Fibroblast of the aortic adventitia (primary cell): ENCODE measurements around the gene ANKRD29. TPM values are rescaled to one million over a fixed set of nuclear protein-coding genes. Genes with fewer than 3 reads are reported as not detected.

ENCODE experiments used
- DNase-seq: peaks from one replicate; pipeline ENCODE4 v3.0.0-alpha.2; 2010; ENCODE audit warnings: low read depth
- H3K4me3 ChIP-seq: 2 replicates; pipeline ENCODE4 v1.5.1; 2011; ENCODE audit warnings: low read depth, mild to moderate bottlenecking, control low read depth, low read length, moderate library complexity
- total RNA-seq: library from RNA; depleted of rRNA; stranded (reverse); fragments of >200 nt; gene quantifications from 2 replicates; pipeline ENCODE4 v1.2.3, GENCODE V29; 2012; ENCODE audit warnings: low replicate concordance
- TF ChIP-seq, protein P1 (sequence below): IDR thresholded peaks from 2 replicates; pipeline ENCODE4 v1.5.1; 2011; ENCODE audit warnings: mild to moderate bottlenecking, low read length, control low read depth, inconsistent platforms; ENCODE audit not compliant: insufficient read depth

The ANKRD29 gene
- total RNA-seq, 1 donor, result 17.4 TPM

DNA sequence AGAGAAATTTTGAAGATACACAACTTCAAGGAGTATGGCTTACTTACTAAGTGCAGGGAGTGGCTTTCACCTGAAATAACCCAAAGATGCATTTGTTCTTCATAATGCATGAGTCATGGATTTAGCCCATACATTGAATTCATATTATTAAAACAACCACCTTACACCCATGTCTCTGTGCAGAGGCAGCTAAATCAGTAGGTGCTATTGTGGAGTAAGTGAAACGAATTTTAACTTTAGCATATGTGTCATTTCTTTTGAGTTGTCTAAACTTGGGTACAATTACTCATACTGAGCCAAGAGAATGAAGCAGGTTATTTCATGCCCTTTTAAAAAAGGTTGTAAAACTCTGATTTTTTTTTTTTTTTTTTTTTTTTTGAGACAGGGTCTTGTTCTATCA is 11.0 kb upstream of the ANKRD29 start:
- TF ChIP-seq, protein P1, sequence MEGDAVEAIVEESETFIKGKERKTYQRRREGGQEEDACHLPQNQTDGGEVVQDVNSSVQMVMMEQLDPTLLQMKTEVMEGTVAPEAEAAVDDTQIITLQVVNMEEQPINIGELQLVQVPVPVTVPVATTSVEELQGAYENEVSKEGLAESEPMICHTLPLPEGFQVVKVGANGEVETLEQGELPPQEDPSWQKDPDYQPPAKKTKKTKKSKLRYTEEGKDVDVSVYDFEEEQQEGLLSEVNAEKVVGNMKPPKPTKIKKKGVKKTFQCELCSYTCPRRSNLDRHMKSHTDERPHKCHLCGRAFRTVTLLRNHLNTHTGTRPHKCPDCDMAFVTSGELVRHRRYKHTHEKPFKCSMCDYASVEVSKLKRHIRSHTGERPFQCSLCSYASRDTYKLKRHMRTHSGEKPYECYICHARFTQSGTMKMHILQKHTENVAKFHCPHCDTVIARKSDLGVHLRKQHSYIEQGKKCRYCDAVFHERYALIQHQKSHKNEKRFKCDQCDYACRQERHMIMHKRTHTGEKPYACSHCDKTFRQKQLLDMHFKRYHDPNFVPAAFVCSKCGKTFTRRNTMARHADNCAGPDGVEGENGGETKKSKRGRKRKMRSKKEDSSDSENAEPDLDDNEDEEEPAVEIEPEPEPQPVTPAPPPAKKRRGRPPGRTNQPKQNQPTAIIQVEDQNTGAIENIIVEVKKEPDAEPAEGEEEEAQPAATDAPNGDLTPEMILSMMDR, result no peak
- H3K4me3 ChIP-seq, result no peak overlapping the region
- DNase-seq, result no peak

DNA sequence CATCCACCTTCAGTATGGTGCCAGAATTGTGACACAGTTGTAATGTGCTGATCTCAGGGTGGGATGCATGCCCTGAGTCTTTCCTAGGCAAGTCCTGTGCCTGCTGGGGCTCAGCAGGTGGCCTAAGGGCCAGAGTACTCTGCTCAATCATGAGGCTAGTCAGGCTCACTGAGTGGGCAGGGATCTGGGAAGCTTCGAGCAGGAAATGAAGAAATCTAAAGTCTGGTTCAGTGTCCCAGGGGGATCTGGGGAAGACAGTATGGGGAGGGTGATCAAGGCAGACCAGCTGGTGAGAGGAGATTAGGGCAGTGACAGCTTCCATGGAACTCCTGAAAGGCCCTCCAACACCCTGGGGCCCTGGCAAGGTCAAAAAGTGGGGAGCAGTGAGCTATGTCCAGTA is 8.9 kb upstream of the ANKRD29 start:
- TF ChIP-seq, protein P1, result no peak
- no peak for DNase-seq
- H3K4me3 ChIP-seq, result no peak overlapping the region

DNA sequence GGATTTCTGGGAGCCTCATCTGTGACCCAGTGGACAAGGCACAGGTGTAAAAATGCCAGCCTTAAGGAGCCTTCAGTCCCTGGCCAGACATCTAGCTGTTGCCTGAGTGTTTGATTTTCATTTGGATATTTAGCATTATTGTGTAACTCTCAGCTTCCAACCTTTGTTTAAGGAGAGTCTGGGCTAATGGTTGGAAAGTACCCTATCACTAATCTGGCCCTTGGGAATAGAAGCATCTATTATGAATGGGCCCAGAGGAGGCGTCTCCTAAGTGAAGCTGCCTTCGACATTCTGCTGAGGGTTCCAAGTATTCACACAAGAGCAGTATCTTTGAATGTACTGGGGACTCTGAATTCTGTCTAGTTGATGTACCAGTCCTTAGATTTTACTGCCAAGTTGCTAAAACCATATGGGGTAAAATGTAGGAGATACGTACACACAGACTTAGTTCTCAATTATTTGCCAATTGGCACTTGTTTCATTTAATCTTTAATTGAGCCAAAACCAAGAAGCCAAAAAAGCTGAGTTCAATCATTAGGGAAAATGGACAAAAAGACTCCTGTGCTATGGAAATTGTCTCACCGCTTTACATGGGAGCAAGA is 7.2 kb upstream of the ANKRD29 start:
- H3K4me3 ChIP-seq, result no peak overlapping the region
- TF ChIP-seq, protein P1, result no peak
- peak; percentile 72 for DNase-seq

DNA sequence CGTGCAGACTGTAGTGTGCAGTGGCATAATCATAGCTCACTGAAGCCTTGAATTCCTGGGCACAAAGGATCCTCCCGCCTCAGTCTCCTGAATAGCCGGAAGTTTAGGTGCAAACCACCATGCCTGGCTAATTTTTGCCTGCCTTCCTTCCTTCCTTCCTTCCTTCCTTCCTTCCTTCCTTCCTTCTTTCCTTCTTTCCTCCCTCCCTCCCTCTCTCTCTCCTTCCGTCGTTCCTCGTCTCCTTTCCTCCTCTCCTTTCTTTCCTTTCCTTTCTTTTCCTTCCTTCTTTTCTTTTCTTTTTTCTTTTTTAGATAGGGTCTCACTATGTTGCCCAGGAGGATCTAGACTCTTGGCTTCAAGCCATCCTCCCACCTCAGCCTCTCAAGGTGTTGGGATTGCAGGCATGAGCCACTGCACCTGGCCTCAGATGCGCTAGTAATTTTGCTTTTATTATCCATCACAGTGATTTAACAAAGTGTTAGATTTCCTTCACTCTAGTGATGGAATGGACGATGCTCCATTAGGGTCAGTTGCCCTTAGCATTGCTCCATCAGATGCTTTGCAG is 6.6 kb upstream of the ANKRD29 start:
- TF ChIP-seq, protein P1, result no peak
- no peak overlapping the region for H3K4me3 ChIP-seq
- no peak for DNase-seq

DNA sequence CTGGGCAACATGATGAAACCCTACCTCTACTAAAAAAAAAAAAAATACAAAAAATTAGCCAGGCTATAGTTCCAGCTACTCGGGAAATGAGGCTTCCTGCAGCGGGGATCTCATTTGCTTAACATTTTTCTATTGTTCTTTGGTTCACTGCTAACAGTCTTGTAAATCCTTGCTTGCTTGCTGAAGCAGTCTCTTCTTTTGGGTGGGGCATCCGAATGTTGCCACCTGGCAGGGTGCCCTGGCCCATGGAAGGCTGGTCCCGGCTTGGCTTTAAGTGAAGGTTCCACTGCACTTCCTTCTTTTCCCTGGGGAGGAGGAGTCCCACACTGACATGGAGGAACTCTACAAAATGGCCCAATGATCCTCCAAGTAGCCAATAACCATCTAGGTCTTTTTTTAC is 6.0 kb upstream of the ANKRD29 start:
- TF ChIP-seq, protein P1, result no peak
- no peak for DNase-seq
- H3K4me3 ChIP-seq, result no peak overlapping the region

DNA sequence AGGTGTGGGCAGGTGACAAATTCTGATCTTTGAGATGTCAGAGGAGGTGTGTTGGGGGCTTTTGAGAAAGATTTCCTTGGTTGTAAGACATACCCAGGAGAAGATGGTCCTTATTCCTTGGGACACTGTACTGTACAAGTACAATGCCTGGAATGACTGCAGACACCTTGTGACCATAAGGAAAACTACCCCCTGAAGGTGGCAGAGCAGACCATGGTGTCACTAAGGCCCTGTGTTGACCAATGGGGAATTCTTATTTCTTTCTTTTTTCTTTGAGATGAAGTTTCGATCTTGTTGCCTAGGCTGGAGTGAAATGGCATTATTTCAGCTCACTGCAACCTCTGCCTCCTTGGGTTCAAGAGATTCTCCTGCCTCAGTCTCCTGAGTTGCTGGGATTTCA is 4.4 kb upstream of the ANKRD29 start:
- DNase-seq, result no peak
- no peak overlapping the region for H3K4me3 ChIP-seq
- TF ChIP-seq, protein P1, result no peak

DNA sequence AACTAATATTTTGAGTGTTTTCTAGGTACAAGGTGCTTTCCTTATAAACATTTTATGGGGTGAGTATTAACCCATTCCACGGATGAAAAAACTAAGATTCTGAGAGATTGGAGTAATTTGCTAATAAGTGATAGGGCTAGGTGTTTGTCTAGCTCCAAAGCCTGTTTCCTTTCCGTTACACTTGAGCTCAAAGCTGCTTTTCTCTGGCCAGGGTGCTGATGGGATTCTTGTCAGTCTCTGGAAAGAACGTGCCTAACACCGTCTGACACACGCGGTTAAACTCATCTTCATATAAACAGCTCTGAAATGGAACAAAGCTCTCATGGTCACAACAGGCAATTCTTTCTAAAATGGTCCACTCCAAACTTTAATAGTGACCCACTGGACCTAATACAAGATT is 2.0 kb upstream of the ANKRD29 start:
- no peak overlapping the region for H3K4me3 ChIP-seq
- TF ChIP-seq, protein P1, result no peak
- DNase-seq, result no peak
